Fibroblast of lung (primary cell): ENCODE results near the gene SFN.

Experiments
- CTCF ChIP-seq, 2 donors: IDR thresholded peaks in 1 of 2; conservative IDR thresholded peaks in 1 of 2; 1 replicate in 1 of 2; 2 replicates in 1 of 2; pipeline ENCODE4 v1.5.1; 2011 to 2012; ENCODE audit warnings: low read length in 2 of 2, control low read depth in 1 of 2, inconsistent platforms in 1 of 2, low read depth in 1 of 2, mild to moderate bottlenecking in 1 of 2
- EZH2 ChIP-seq: IDR thresholded peaks from 2 replicates; pipeline ENCODE4 v1.5.1; 2012; ENCODE audit warnings: low read length, control low read depth, mild to moderate bottlenecking; ENCODE audit errors: missing control alignments

- TF ChIP-seq EZH2 (no peak), CTCF (conservative IDR thresholded peaks at IDR 0.05 in 1 of 2, IDR thresholded peaks at IDR 0.05 in 1 of 2; ENCODE audit: low read depth in 1 of 2, low read length in 2 of 2) (no peak)
Measured at GRCh38 chr1:26827663-26828062, 35.3 kb upstream of the SFN start.
